HG02970 (cell line): ENCODE data around the gene UNC93B1.
"Not testable (repeated sequence)": the region's sequence is repeated elsewhere in the genome, so short reads cannot be mapped to it uniquely, and the experiment has no call there.

ENCODE experiments used
- ATAC-seq: cut with Tn5 transposase; IDR thresholded peaks from one replicate; pipeline ENCODE4 v1.9.1; 2021; ENCODE audit warnings: mild to moderate bottlenecking, moderate library complexity, moderate number of reproducible peaks; ENCODE audit not compliant: unreplicated experiment, low FRiP score

Gene UNC93B1

DNA sequence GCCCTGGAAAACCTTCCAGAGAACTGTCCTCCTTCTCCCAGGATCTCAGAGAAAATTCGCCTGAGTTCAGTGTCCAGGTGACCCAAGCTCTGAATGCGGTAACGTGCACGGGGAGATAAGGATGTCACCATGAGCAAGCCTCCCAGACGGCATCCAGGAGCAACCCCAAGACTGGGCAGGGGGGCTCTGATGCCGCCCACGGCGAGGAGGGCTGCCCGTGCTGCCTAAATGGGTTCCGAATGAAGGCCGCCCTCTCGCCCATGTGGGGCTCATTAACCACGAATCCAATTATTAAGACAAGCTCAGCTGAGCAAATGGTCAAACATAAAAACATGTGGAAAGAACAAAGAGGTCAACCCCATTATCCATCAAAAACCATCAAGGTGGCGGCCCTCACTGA, 49.6 kb downstream of the UNC93B1 start:
- ATAC-seq, result not testable (repeated sequence)

DNA sequence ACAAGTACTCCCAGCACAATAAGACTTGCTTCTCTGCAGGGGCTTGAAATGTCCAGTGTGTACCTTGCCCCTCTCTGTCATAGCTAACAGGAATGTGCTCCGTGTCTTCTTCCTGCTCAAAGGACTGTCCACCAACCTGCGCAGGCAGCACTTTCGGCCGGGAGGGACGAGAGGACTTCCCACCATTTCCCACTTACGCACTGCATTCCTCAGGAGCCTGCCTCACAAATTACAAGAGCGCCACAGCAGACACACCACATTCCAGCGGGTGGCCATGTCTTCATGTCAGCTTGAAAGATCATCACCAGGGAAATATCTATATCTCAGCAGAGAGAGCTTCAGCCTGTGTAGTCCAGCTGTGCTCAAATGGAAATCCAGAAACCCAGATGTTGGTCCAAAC, 53.2 kb downstream of the UNC93B1 start:
- not testable (repeated sequence) for ATAC-seq

- ATAC-seq, result not testable (repeated sequence)
Observed at GRCh38 chr11:67947785-67948184, 56.1 kb downstream of the UNC93B1 start.

- not testable (repeated sequence) for ATAC-seq
Observed at GRCh38 chr11:67946403-67946802, 57.5 kb downstream of the UNC93B1 start.

GRCh38 chr11:67943406-67943805, 60.5 kb downstream of the UNC93B1 start:
- ATAC-seq, result not testable (repeated sequence)
